ENCODE results near the gene GRK4. TPM values are rescaled to one million over a fixed set of nuclear protein-coding genes. Genes with fewer than 3 reads are reported as not detected.

GRK4 gene
- total RNA-seq, 1 experiment from 2014 or later = 4.2 TPM

GRCh38 chr4:2971275-2971674 is 7.9 kb downstream of the GRK4 start:
- Histone ChIP-seq H4K20me1 (ENCODE audit: insufficient read depth) (no peaks in the 10 kb centered on the region), H3K4me2 (ENCODE audit: low read length) (no peak overlapping the region), H3K4me1 (ENCODE audit: control insufficient read depth in 1 of 2, insufficient read depth in 2 of 2, low read length in 2 of 2) (peaks cover 0 to 9% of the 10 kb centered on the region in 2 experiments; a peak in 1 of 4 replicates), H3K9me2 (ENCODE audit: insufficient read depth) (no peaks in the 10 kb centered on the region), H3K27ac (ENCODE audit: low read depth, low read length) (no peak overlapping the region), H3K36me3 (ENCODE audit: control insufficient read depth in 1 of 2, insufficient read depth in 2 of 2, low read length in 2 of 2) (no peaks in the 10 kb centered on the region), H3K27me3 (ENCODE audit: insufficient read depth, low read length) (no peaks in the 10 kb centered on the region), H3K9me3 (ENCODE audit: control insufficient read depth in 1 of 2, insufficient read depth in 1 of 2, low read depth in 1 of 2, low read length in 2 of 2) (no peaks in the 10 kb centered on the region), H3K4me3 (replicated peaks in 1 of 2; ENCODE audit: low read depth in 1 of 2, low read length in 2 of 2) (no peak overlapping the region), H3K79me2 (ENCODE audit: insufficient read depth, low read length) (no peaks in the 10 kb centered on the region), H2AFZ (ENCODE audit: low read depth, low read length, poor library complexity, severe bottlenecking) (no peak overlapping the region), H3K9ac (ENCODE audit: low read length) (no peak overlapping the region)
- ChIA-PET CTCF (no interaction called here), POLR2A (no interaction called here), RAD21 (ENCODE audit: low non-redundant PET in 1 of 2, low total read pairs in 2 of 2, uncharacterized antibody in 2 of 2, unreplicated experiment in 2 of 2) (no interaction called here)
- intact Hi-C loops (cut with micrococcal nuclease) = no loop called here
- BruUV-seq (replicated peaks) = no TSS peak
- DNase-seq (ENCODE audit: low read depth, low spot score) = no peak
- TF ChIP-seq EZH2phosphoT487 (IDR thresholded peaks at IDR 0.05; ENCODE audit: borderline replicate concordance) = no peak
- TF ChIP-seq CTCF (IDR thresholded peaks at IDR 0.05 in 2 of 3, conservative IDR thresholded peaks at IDR 0.05 in 1 of 3; ENCODE audit: borderline replicate concordance in 1 of 3, insufficient read depth in 1 of 3, low read depth in 2 of 3, low read length in 2 of 3) = no peak
- TF ChIP-seq EZH2 (IDR thresholded peaks at IDR 0.05) = no peak
- TF ChIP-seq, protein P1, sequence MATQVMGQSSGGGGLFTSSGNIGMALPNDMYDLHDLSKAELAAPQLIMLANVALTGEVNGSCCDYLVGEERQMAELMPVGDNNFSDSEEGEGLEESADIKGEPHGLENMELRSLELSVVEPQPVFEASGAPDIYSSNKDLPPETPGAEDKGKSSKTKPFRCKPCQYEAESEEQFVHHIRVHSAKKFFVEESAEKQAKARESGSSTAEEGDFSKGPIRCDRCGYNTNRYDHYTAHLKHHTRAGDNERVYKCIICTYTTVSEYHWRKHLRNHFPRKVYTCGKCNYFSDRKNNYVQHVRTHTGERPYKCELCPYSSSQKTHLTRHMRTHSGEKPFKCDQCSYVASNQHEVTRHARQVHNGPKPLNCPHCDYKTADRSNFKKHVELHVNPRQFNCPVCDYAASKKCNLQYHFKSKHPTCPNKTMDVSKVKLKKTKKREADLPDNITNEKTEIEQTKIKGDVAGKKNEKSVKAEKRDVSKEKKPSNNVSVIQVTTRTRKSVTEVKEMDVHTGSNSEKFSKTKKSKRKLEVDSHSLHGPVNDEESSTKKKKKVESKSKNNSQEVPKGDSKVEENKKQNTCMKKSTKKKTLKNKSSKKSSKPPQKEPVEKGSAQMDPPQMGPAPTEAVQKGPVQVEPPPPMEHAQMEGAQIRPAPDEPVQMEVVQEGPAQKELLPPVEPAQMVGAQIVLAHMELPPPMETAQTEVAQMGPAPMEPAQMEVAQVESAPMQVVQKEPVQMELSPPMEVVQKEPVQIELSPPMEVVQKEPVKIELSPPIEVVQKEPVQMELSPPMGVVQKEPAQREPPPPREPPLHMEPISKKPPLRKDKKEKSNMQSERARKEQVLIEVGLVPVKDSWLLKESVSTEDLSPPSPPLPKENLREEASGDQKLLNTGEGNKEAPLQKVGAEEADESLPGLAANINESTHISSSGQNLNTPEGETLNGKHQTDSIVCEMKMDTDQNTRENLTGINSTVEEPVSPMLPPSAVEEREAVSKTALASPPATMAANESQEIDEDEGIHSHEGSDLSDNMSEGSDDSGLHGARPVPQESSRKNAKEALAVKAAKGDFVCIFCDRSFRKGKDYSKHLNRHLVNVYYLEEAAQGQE (IDR thresholded peaks at IDR 0.05; ENCODE audit: low read depth) = no peak
- TF ChIP-seq, protein P2, sequence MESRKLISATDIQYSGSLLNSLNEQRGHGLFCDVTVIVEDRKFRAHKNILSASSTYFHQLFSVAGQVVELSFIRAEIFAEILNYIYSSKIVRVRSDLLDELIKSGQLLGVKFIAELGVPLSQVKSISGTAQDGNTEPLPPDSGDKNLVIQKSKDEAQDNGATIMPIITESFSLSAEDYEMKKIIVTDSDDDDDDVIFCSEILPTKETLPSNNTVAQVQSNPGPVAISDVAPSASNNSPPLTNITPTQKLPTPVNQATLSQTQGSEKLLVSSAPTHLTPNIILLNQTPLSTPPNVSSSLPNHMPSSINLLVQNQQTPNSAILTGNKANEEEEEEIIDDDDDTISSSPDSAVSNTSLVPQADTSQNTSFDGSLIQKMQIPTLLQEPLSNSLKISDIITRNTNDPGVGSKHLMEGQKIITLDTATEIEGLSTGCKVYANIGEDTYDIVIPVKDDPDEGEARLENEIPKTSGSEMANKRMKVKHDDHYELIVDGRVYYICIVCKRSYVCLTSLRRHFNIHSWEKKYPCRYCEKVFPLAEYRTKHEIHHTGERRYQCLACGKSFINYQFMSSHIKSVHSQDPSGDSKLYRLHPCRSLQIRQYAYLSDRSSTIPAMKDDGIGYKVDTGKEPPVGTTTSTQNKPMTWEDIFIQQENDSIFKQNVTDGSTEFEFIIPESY (IDR thresholded peaks at IDR 0.05; ENCODE audit: extremely low read depth, insufficient replicate concordance, low read length) = no peak
- no peak for TF ChIP-seq CEBPB (IDR thresholded peaks at IDR 0.05; ENCODE audit: low read depth)
- no peak for TF ChIP-seq SIN3A (IDR thresholded peaks at IDR 0.05; ENCODE audit: low read depth)
- TF ChIP-seq POLR2A (IDR thresholded peaks at IDR 0.05; ENCODE audit: borderline replicate concordance, extremely low read depth, insufficient read depth, insufficient read length) = no peak
- TF ChIP-seq SRF (IDR thresholded peaks at IDR 0.05; ENCODE audit: low read depth) = no peak
- TF ChIP-seq TCF7L2 (IDR thresholded peaks at IDR 0.05; ENCODE audit: borderline replicate concordance, extremely low read depth, insufficient read depth, insufficient read length) = no peak
- TF ChIP-seq ZFX (IDR thresholded peaks at IDR 0.05) = no peak
- no peak for TF ChIP-seq JUND (IDR thresholded peaks at IDR 0.05)
- no peak for TF ChIP-seq FOSL1 (IDR thresholded peaks at IDR 0.05; ENCODE audit: low read depth)
- no peak for TF ChIP-seq SP1 (IDR thresholded peaks at IDR 0.05; ENCODE audit: low read depth)
- no peak for ATAC-seq
